HT1080 (cell line): ENCODE measurements around the gene CAB39L. TPM values are rescaled to one million over a fixed set of nuclear protein-coding genes. Genes with fewer than 3 reads are reported as not detected.
"Not testable (repeated sequence)": the region's sequence is repeated elsewhere in the genome, so short reads cannot be mapped to it uniquely, and the experiment has no call there.

Source experiments
- DNase-seq: peaks from one replicate; pipeline ENCODE4 v3.0.0-alpha.2; 2015; ENCODE audit warnings: low read depth
- total RNA-seq: library from RNA; depleted of rRNA; stranded (reverse); fragments of >200 nt; shearing (Covaris generic); gene quantifications from 2 replicates; pipeline ENCODE4 v1.2.3, GENCODE V29; 2014

Gene CAB39L
- total RNA-seq, 1 experiment from 2014 or later: 2.1 TPM

GRCh38 chr13:49311816-49312215, 132.0 kb downstream of the CAB39L start:
- no peak for DNase-seq

- DNase-seq: no peak
Observed at GRCh38 chr13:49310251-49310650, 133.6 kb downstream of the CAB39L start.

- no peak for DNase-seq
Observed at GRCh38 chr13:49308921-49309408, 134.9 kb downstream of the CAB39L start.

GRCh38 chr13:49308097-49308875, 135.6 kb downstream of the CAB39L start:
- no peak for DNase-seq

- no peak for DNase-seq
Observed at GRCh38 chr13:49307365-49307764, 136.5 kb downstream of the CAB39L start.

GRCh38 chr13:49305792-49306425, 138.0 kb downstream of the CAB39L start:
- no peak for DNase-seq

GRCh38 chr13:49304763-49305700, 138.8 kb downstream of the CAB39L start:
- DNase-seq: no peak

GRCh38 chr13:49304356-49304755, 139.5 kb downstream of the CAB39L start:
- no peak for DNase-seq

- peak; percentile 30 for DNase-seq
Observed at GRCh38 chr13:49303533-49304252, 140.2 kb downstream of the CAB39L start.

- no peak for DNase-seq
Observed at GRCh38 chr13:49302817-49303216, 141.0 kb downstream of the CAB39L start.

GRCh38 chr13:49302222-49302621, 141.6 kb downstream of the CAB39L start:
- no peak for DNase-seq

- peak; percentile 73 for DNase-seq
Observed at GRCh38 chr13:49300739-49301589, 142.9 kb downstream of the CAB39L start.

- no peak for DNase-seq
Observed at GRCh38 chr13:49300276-49300675, 143.6 kb downstream of the CAB39L start.

- peak; percentile 21 for DNase-seq
Observed at GRCh38 chr13:49298903-49299605, 144.8 kb downstream of the CAB39L start.

- DNase-seq: no peak
Observed at GRCh38 chr13:49298416-49298815, 145.4 kb downstream of the CAB39L start.

GRCh38 chr13:49297338-49297737, 146.5 kb downstream of the CAB39L start:
- no peak for DNase-seq

GRCh38 chr13:49296659-49297058, 147.2 kb downstream of the CAB39L start:
- DNase-seq: no peak

- DNase-seq: no peak
Observed at GRCh38 chr13:49295244-49295643, 148.6 kb downstream of the CAB39L start.

GRCh38 chr13:49294723-49295122, 149.1 kb downstream of the CAB39L start:
- not testable (repeated sequence) for DNase-seq
